ENCODE measurements around the gene ASGR2.
A peak's percentile ranks its signal among the peaks of the same experiment; 100 is the strongest.
"Not testable (repeated sequence)": the region's sequence is repeated elsewhere in the genome, so short reads cannot be mapped to it uniquely, and the experiment has no call there.

Gene ASGR2

DNA sequence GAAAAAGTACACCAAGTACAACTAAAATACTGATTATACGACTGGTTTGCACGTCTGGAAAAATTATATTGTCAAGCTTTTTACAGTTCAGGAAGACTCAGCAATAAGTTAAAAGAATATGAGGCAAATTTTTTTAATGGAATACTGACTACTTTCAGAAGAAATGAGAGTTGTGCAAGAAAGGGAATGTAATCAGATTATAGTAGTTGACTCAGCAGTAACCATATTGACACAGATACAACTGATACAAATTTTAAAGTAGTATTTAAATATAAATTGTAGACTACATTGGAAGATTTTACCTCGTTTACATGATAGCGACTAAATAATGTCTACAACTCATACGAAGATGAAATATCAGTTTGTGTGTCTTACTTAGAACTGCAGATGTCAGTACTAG is 16.7 kb downstream of the ASGR2 start:
- DNase-seq = no peak

DNA sequence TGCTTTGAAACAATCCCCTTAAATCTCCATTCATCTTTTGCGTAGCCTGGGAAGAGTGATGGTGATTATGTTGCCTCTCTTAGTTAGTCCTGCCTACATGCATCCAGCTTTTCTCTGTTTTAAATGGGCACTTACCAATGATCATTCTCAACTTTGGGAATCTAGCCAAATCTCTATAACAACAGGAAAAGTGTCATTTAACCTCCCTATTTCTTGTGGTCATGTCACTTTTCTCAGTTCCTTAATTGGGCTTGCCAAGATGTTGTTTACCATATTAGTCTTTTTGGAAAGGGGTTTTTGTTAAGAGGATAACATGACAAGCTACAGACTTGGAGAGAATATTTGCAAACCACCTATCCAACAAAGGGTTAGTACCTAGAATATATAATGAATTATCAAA is 19.0 kb downstream of the ASGR2 start:
- no peak for DNase-seq

DNA sequence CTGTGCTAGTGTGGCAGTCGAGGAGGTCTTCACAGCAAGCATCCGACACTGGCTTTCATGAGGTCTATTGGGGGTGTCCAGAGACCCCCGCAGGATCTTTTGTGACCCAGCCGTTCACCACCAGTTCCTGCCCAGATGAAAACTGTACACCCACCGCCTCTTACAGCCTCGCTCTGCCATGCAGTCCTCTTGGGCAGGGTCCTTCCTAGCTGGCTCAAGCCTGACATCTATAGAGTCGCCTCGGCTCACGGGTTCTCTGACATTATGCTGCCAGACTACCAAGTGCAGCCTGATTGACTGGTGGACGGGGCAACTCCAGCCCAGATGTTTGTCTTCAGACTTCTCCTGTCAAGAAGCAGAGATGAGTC is 20.0 kb downstream of the ASGR2 start:
- DNase-seq = peak; percentile 43

DNA sequence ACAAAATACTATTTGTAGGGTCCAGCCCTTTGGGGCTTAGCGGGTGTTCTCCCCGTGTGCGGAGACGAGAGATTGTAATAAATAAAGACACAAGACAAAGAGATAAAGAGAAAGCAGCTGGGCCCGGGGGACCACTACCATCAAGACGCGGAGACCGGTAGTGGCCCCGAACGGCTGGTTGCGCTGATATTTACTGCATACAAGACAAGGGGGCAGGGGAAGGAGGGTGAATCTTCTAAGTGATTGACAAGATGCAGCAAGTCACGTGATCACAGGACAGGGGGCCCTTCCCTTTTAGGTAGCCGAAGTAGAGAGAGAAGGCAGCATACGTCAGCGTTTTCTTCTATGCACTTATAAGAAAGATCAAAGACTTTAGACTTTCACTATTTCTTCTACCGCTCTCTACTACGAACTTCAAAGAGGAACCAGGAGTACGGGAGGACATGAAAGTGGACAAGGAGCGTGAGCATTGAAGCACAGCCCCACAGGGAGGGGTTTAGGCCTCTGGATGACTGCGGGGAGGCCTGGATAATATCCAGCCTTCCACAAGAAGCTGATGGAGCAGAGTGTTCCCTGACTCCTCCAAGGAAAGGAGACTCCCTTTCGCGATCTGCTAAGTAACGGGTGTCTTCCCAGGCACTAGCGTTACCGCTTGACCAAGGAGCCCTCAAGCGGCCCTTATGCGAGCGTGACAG is 23.2 kb downstream of the ASGR2 start:
- DNase-seq = peak; percentile 72

DNA sequence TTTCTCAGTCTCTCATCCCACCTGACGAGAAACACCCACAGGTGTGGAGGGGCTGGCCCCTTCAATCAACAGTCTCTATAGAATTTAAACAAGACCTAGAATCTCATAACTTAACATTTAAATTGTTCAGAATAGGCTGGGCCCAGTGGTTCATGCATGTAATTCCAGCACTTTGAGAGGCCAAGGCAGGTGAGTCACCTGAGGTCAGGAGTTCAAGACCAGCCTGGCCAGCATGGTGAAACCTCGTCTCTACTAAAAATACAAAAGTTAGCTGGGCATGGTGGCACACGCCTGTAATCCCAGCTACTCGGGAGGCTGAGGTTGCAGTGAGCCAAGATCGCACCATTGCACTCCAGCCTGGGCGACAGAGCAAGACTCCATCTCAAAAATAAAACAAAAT is 25.1 kb downstream of the ASGR2 start:
- not testable (repeated sequence) for DNase-seq

DNA sequence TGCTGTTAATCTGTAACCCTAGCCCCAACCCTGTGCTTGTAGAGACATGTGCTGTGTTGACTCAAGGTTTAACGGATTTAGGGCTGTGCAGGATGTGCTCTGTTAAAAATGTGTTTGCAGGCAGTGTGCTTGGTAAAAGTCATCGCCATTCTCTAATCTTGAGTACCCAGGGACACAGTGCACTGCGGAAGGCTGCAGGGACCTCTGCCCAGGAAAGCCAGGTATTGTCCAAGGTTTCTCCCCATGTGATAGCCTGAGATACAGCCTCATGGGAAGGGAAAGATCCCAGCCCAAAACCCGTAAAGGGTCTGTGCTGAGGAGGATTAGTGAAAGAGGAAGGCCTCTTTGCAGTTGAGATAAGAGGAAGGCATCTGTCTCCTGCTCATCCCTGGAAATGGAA is 26.2 kb downstream of the ASGR2 start:
- peak; percentile 27 for DNase-seq

DNA sequence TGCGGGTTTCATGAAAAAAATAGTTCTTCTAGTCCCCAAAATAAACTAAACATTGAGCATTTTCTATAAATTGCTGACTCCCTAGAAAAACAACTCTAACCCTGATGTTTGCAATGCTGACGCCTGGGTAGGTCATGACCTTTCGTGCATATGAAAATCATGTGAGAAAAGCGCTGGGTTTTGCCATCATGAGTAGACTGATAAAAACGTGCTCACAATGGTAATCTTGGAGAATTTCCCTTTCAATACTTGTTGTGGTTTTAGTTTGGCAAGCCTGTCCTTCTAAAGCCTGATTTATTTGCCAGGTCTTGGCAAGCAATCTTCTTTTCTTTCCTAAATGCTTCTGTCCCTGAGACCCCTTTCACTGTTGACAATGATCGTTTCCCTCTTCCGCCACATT is 30.5 kb downstream of the ASGR2 start:
- no peak for DNase-seq

DNA sequence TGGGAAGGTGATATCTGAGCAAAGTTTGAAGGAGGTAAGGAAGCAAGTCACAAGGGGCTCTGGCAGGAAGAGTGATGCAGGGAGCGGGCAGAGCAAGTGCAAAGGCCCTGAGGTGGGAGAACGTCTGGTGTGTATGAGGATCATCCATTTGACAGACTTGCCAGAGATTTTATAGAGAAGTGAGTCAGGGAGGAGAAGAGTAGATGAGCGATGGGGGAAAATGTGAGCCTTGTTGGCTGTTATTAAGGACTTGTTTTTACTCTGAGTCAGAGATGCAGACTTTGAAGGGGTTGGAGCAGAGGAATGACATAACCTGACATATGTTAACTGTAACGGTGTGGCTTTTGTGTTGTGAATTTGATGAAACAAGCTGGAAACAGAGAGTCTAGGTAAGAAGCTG is 31.0 kb downstream of the ASGR2 start:
- DNase-seq = no peak

DNA sequence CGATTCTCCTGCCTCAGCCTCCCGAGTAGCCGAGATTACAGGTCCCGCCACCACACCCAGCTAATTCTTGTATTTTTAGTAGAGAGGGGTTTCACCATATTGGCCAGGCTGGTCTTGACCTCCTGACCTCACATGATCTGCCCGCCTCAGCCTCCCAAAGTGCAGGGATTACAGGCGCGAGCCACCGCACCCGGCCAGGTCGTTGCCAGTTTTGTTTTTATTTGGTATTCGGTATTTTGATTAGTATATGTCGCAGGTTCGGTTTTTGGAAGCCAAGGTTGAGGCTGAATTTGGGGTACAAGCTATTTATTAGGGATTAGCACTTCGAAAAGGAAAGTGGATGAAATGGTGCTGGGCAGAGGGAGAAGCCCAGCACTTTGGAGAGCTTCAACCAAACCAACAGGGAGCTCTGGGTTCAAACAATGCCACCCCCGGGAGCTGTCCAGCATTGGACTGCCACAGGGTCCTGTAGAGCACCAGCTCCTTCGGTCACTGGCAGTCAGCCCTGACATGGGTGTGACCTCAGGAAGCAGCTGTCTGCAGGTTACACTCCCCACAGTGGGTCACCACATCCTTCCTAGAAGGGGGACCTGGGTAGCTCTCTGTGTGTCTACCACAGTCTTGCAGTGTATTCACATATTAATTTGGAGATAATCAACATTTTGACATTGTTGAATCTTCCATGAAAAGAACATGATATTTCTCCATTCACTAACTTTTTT is 33.1 kb downstream of the ASGR2 start:
- peak; percentile 65 for DNase-seq

DNA sequence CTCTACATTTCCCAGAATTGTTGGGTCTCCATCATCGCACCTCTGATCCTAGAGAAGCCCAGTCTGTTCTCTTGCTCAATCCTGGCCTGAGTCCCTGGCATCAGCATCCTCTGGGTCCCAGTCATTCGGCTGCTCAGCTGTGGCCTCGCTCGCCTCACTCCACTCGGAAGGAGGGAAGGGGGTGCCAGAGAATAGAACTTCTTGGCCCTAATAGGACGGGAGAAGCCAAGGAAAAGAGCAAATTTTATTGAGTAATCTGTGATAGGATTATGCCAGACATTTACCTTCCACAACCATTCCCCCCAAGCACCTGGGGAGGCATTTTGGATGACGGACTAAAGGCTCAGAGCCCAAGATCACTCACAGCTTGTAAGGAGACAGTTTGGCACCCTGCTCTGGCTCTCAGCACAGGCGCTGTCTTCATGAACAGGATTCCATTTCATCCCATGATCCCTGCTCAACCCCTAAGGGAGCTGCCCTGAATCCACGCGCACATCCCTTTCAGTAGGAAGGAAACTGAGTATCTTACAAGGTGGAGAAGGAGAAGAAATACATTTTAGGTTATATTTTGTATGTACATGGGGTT is 34.1 kb downstream of the ASGR2 start:
- peak; percentile 42 for DNase-seq

DNA sequence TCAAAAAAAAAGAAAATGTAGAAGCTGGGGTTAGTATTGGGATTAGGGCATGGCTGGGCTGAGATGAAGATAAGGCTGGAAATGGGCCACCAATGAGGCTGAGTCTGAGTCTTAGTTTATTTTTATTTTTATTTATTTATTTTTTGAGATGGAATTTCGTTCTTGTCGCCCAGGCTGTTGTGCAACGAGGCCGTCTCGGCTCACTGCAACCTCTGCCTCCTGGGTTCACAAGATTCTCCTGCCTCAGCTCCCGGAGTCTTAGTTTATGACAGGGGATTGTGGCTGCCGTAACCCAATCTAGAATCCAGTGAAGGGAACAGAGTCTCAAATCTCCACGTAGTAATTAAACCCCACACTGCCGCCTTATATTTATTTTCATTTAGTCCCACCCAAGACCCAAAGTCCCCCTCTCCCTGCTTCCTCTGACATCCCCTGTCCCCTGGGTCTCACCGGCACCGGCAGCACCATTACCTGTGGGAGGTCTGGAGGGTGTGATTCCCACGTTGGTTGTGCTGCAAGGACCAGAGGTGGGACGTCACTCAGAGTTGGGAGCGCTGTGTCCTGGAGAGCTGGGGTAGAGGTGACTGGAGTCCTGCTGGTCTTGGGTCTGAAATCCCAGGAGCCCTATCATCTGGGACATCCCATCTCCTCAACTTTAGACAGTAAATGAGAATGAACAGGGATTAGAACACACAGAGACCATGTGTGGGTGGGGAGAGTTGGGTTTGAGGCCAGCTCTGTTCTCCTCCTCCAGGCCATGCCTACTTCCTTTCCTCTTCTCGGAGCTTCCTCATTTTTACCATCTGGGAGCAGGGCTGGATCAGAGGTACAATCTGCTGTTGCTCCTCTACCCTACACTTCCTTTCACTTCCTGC is 34.8 kb downstream of the ASGR2 start, which contains the start of gene CLEC10A:
Gene CLEC10A, minus strand, starts transcription at position 671 of the 875 bp plus-strand sequence. CDS start 1,439 bp downstream, outside the sequence.
- DNase-seq = peak; percentile 30

DNA sequence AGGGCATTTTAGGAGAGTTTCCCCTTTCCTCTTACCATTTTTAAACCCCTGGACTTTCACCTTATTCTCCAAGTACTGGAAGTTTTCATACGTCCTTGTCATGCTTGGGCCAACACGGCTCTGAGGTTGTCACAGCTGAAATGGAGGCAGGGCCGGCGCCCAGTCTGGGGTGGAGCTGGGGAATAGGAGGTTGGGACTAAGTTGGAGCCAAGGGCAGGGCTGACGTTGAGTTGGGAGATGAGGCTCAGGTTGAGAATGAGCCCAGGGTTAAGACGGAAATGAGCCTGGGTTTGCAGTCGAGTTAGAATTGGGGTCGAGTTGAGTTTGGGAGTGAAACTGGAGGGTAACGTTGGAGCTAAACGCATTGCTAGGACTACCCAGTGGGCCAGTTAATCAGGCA is 35.9 kb downstream of the ASGR2 start:
- peak; percentile 31 for DNase-seq

DNA sequence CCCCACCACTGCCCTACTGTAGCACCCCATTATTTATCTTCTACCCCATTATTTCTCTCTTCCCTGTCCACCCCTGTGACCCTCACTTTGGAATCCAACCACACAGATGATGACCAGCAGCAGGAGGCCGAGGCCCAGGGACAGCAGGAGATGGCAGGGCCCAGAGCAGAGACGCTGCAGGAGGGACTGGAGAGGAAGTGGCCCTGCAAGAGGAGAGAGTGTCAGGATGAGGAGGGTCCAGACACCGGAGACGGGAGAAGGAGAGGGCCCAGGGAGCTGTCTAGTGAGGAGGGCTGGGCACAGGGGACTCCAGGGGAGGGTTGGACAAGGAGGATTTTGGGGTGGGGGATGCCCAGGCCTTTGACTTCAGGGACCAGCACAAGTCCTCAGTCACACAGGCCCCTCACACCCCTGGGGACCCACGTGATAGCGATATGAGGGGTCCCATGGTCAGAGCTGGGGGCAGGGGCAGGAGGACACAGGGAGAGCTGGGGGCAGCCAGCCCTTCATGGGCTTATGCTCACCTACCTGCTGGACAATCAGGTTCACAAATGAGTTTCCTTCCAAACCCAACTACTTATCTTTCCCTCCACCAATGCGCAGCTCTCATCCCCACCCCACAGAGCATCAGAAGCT is 36.6 kb downstream of the ASGR2 start:
- DNase-seq = peak; percentile 58

DNA sequence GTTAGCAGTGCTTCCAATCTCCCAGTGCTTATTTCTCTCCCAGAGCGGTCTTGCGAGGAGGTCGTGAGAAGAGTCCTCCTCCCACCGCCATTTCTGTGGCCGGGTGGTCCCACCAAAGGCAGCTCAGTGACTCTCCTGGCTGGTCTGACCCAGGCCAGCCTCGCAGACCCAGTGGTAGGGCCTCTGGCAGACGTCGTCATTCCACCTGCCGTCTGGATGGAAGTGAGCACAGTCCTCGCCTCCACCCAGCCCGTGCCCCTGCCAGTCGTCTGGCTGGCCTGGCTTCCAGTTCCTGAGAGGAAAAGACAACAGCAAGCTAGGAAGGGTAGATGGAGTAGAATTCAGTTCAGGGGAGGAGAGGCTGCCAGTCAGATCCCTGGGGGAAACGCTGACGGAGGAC is 39.7 kb downstream of the ASGR2 start:
- DNase-seq = peak; percentile 39

DNA sequence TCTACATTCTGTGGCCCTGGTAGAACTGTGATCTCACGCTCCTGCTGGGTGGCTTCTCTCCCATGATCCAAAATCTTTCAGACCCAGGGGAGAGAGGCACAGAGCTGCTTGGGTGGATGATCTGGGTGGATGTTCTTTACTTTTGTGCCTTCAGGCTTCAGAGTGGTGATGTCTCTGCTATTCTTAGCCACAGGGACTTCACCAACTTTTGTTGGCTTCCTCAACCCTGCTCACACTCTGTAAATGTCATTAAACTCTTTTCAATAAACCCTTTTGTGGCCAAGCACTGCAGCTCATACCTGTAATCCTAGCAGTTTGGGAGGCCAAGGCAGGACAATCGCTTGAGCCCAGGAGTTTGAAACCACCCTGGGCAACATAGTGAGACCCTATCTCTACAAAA is 42.2 kb downstream of the ASGR2 start:
- peak; percentile 17 for DNase-seq

DNA sequence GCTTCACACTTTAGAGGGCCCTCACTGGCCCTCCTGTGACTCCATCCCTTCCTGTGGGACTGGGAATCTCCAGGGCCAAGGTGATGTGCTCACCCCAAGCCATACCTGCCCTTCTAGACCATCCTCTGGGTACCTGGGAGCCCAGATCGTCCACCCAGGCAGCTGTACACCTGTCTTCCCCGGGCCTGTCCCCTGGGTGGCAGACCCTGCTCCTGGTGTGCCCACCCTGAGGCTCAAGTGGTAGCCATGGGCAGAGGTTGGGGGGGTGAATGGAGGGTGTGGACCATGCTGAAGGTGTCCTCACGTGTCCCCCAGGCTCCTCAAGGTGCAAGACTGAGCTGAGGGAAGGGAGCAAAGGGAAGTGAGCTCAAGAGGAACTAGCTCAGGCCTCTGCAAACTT is 43.9 kb downstream of the ASGR2 start:
- DNase-seq = peak; percentile 54

DNA sequence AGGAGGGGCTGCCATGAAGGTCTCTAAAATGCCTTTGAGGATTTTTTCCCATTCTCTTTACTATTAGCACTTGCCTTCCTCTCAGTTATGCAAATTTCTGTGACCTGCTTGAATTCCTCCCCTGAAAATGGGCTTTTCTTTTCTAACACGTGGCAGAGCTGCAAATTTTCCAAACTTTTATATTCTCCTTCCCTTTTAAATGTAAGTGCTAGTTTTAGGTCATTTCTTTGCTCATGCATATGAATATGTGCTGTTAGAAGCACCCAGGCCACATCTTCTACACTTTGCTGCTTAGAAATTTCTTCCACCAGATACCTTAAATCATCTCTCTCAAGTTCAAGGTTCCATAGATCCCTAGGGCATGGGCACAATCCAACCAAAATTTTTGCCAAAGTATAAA is 46.4 kb downstream of the ASGR2 start:
- DNase-seq = no peak

DNA sequence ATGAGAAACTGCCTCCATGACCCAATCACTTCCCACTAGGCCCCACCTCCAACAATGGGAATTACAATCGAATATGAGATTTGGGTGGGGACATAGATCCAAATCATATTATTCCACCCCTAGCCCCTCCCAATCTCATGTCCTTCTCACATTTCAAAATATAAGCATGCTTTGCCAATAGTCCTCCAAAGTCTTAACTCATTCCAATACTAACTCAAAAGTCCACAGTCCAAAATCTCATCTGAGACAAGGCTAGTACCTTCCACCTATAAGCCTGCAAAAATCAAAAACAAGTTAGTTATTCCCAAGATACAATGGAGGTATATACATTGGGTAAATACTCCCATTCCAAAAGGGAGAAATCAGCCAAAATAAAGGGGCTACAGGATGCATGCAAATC is 47.4 kb downstream of the ASGR2 start:
- DNase-seq = no peak

DNA sequence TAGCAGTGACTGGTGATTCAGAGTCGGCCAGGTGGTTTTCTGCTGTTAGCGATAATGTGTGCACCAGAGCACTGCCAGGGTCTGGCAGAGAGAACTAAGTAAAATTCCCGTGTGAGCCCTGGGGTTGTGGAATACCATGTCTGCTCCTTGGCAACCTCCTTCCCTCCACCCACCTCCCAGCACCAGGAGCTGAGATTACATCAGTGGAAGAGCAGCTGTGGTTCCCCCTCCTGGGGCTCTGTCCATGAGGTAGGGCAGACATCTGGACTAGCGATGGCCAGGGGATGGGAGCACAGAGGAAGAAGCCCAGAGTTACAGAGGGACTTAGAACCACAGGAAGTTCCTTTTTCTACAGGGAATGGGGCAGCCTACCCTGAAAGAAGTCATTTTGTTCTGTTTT is 50.4 kb downstream of the ASGR2 start:
- no peak for DNase-seq

DNA sequence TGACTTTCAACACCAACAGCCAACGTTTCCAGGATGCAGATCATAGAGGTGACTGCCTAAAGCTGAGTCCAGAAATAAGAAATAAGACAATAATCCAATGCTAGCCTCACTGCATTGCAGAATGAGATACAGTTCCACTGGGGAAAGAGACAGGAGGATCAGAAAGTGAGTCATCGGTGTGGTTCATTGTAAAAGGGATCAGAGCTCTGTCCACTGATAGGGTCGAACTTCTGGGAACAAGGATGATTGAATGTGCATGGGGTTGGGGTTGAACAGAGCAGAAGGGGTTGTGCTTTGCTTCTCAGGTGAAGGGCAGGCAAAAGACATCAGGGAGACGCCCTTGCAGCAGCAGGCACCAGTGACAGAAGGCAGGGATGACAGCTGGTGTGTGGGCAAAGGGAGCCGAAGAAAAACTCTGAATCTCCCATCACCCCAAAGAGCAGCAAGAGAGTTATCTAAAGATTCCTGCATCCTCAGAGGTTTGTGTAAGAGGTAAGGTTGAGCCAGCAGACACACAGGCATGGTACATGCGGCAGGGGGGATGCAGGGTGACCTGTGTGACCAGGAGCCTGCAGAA is 51.0 kb downstream of the ASGR2 start:
- DNase-seq = no peak

DNA sequence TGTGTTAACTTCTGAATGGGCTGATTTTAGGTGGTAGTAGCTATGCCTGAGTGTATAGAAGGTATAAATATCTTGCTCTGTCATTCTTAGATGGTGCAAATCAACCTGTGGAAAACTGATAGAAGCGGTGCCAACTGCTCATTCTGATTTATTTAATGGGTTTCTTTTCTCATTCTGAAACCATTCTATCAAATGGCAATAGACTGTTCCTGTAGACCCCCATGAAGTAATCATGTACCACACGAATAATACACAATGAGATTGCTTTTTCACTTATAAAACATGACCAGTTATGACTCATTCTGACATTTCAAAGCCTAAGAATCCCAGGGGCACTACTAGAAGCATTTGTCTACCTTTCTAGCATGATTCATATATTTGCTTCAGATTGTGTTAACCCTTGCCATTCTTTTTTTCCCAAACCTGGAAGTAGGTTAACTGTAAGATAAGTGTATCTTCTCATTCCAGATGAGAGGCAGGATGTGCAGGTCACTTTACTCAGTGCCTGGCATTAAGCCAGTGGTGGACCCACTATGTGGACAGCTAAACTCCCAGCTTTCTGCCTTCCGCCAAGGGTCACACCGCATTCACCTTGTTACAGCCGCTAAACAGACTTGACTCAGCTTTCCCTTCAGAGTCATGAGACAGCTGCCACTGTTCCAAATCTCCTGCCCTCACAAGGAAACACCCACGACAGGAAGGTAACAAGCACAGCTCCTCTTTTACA is 54.3 kb downstream of the ASGR2 start:
- DNase-seq = peak; percentile 73

All from activated effector memory CD4-positive, alpha-beta T cell treated with anti-CD3 and anti-CD28 coated beads, Interleukin-2, amount 50 U/mL, for 16 hours (primary cell).